GM12878 (cell line): ENCODE data around the gene CADM2. TPM values are rescaled to one million over a fixed set of nuclear protein-coding genes. Genes with fewer than 3 reads are reported as not detected.

Experiments used
- DPF2 ChIP-seq: fragments of 450-650 bp; IDR thresholded peaks from 2 replicates; pipeline ENCODE4 v1.6.1; 2017; ENCODE audit warnings: mild to moderate bottlenecking
- JUND ChIP-seq: IDR thresholded peaks from 2 replicates; pipeline ENCODE4 v1.6.1; 2012; ENCODE audit warnings: low read depth, mild to moderate bottlenecking, low read length, improper control_type of control experiment, moderate library complexity
- SMAD1 ChIP-seq: fragments of 450-650 bp; IDR thresholded peaks from 2 replicates; pipeline ENCODE4 v1.6.1; 2018; ENCODE audit warnings: mild to moderate bottlenecking, low read depth; ENCODE audit not compliant: partially characterized antibody
- STAT3 ChIP-seq: IDR thresholded peaks from 2 replicates; pipeline ENCODE4 v1.6.1; 2011; ENCODE audit warnings: low read depth, low read length, improper control_type of control experiment
- SUZ12 ChIP-seq: fragments of 200-600 bp; sonication (generic); IDR thresholded peaks from one replicate; pipeline ENCODE4 v1.6.1; 2018; ENCODE audit warnings: antibody characterized with exemption, mild to moderate bottlenecking; ENCODE audit not compliant: unreplicated experiment
- TCF7 ChIP-seq: IDR thresholded peaks from 2 replicates; pipeline ENCODE4 v1.6.1; 2014; ENCODE audit warnings: antibody characterized with exemption, borderline replicate concordance
- YBX1 ChIP-seq: fragments of 450-650 bp; IDR thresholded peaks from 2 replicates; pipeline ENCODE4 v1.6.1; 2016; ENCODE audit warnings: antibody characterized with exemption
- polyA plus RNA-seq, 11 experiments: library from polyadenylated mRNA; depleted of rRNA in 4 of 11; unstranded in 6 of 11; stranded (reverse) in 5 of 11; fragments of >200 nt; fragmentation: Nextera tagmentation in 4 of 11; fragmentation: Illumina TruSeq in 1 of 11; extraction: Ambion mirVana in 4 of 11; extraction: Trizol in 1 of 11; gene quantifications; 1 replicate in 1 of 11; 2 replicates in 10 of 11; pipeline versions ENCODE4 v1.2.1 to v1.2.3, GENCODE V29; 2011 to 2016; ENCODE audit warnings: inconsistent platforms in 2 of 11, missing spikeins in 2 of 11, low read depth in 1 of 11
- total RNA-seq, 4 experiments: library from RNA; depleted of rRNA in 3 of 4; stranded (reverse); fragments of >200 nt in 3 of 4; fragmentation: Illumina TruSeq in 1 of 4; extraction: Trizol in 1 of 4; gene quantifications; 2 replicates each; pipeline versions ENCODE4 v1.2.1 to v1.2.3, GENCODE V29; 2013 to 2021
- TF ChIP-seq, protein P1 (sequence below): fragments of 450-650 bp; formaldehyde crosslinking; IDR thresholded peaks from 2 replicates; pipeline ENCODE4 v1.5.0; 2022; ENCODE audit warnings: mild to moderate bottlenecking, missing genetic modification characterization
- TF ChIP-seq, protein P2 (sequence below): fragments of 450-650 bp; IDR thresholded peaks from 2 replicates; pipeline ENCODE4 v1.6.1; 2017; ENCODE audit warnings: antibody characterized with exemption, mild to moderate bottlenecking, moderate library complexity

The CADM2 gene
- total and polyA plus RNA-seq, 10 of the 15 experiments (the other 5 are each of a cell fraction or from before 2014, with no cell fraction given) = 0.13 TPM; not detected in 9

DNA sequence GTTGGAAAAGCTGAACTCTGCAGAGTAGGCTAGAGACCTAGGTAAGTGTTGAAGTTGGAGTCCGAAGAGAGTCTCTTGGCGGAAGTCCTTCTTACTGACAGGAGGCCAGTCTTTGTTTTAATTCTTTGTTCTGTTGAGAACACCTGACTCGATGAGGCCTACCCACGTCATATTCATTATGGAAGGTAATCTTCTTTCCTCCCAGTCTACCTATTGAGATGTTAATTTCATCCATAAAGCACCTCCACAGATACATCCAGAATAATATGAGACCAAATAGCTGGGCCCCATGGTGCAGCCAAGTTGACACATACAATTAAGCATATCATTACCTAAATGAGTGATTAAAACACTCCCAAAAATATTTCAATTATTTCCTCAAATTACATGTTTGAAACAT lies 515.5 kb downstream of the CADM2 start (continued):
- TF ChIP-seq, protein P1, sequence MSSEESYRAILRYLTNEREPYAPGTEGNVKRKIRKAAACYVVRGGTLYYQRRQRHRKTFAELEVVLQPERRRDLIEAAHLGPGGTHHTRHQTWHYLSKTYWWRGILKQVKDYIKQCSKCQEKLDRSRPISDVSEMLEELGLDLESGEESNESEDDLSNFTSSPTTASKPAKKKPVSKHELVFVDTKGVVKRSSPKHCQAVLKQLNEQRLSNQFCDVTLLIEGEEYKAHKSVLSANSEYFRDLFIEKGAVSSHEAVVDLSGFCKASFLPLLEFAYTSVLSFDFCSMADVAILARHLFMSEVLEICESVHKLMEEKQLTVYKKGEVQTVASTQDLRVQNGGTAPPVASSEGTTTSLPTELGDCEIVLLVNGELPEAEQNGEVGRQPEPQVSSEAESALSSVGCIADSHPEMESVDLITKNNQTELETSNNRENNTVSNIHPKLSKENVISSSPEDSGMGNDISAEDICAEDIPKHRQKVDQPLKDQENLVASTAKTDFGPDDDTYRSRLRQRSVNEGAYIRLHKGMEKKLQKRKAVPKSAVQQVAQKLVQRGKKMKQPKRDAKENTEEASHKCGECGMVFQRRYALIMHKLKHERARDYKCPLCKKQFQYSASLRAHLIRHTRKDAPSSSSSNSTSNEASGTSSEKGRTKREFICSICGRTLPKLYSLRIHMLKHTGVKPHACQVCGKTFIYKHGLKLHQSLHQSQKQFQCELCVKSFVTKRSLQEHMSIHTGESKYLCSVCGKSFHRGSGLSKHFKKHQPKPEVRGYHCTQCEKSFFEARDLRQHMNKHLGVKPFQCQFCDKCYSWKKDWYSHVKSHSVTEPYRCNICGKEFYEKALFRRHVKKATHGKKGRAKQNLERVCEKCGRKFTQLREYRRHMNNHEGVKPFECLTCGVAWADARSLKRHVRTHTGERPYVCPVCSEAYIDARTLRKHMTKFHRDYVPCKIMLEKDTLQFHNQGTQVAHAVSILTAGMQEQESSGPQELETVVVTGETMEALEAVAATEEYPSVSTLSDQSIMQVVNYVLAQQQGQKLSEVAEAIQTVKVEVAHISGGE (CRISPR knock-in tag) = no peak
- TF ChIP-seq, protein P2, sequence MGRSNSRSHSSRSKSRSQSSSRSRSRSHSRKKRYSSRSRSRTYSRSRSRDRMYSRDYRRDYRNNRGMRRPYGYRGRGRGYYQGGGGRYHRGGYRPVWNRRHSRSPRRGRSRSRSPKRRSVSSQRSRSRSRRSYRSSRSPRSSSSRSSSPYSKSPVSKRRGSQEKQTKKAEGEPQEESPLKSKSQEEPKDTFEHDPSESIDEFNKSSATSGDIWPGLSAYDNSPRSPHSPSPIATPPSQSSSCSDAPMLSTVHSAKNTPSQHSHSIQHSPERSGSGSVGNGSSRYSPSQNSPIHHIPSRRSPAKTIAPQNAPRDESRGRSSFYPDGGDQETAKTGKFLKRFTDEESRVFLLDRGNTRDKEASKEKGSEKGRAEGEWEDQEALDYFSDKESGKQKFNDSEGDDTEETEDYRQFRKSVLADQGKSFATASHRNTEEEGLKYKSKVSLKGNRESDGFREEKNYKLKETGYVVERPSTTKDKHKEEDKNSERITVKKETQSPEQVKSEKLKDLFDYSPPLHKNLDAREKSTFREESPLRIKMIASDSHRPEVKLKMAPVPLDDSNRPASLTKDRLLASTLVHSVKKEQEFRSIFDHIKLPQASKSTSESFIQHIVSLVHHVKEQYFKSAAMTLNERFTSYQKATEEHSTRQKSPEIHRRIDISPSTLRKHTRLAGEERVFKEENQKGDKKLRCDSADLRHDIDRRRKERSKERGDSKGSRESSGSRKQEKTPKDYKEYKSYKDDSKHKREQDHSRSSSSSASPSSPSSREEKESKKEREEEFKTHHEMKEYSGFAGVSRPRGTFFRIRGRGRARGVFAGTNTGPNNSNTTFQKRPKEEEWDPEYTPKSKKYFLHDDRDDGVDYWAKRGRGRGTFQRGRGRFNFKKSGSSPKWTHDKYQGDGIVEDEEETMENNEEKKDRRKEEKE = no peak
- TF ChIP-seq STAT3 = no peak
- TF ChIP-seq YBX1 = no peak
- no peak for TF ChIP-seq SMAD1
- TF ChIP-seq TCF7 = no peak
- TF ChIP-seq SUZ12 = no peak
- TF ChIP-seq JUND = no peak
- TF ChIP-seq DPF2 = no peak
- TF ChIP-seq, all 136 proteins: peak for 0
